Astrocyte of the spinal cord (primary cell): ENCODE data around the gene ETNK2.
A peak's percentile ranks its signal among the peaks of the same experiment; 100 is the strongest.

Source experiments
- DNase-seq: peaks from one replicate; pipeline ENCODE4 v3.0.0; 2011; ENCODE audit warnings: low read depth, low spot score
- H3K4me3 ChIP-seq: 2 replicates; pipeline ENCODE4 v1.5.1; 2011; ENCODE audit warnings: low read depth, mild to moderate bottlenecking, low read length, moderate library complexity
- in situ Hi-C: cut with HindIII; loops from 2 replicates; pipeline ENCODE4 v1.10.0; 2017; ENCODE audit warnings: low sequenced_read_pairs
- TF ChIP-seq, protein P1 (sequence below): IDR thresholded peaks from 2 replicates; pipeline ENCODE4 v1.5.1; 2012; ENCODE audit warnings: low read depth, mild to moderate bottlenecking, low read length, inconsistent platforms

ETNK2 gene

DNA sequence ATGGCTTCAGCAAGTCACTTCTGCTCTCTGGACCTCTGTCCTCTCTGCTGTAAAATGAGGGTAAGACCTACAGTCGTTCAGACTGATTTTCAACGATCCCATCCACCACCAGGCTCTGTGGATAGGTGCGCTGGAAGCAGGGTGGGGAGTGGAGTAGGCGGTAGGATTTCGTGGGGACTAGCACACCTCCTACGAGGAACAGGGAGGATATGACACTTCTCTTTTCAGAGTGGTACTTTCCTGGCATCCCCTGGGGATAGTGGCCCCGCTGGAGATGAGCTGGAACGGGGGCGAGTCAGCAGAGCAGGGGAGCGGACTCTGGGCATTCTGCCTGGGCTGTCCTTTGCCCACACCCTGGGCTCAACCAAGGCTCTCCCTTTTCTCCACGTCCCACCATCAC is 17.7 kb downstream of the ETNK2 start:
- no peak overlapping the region for H3K4me3 ChIP-seq
- TF ChIP-seq, protein P1, sequence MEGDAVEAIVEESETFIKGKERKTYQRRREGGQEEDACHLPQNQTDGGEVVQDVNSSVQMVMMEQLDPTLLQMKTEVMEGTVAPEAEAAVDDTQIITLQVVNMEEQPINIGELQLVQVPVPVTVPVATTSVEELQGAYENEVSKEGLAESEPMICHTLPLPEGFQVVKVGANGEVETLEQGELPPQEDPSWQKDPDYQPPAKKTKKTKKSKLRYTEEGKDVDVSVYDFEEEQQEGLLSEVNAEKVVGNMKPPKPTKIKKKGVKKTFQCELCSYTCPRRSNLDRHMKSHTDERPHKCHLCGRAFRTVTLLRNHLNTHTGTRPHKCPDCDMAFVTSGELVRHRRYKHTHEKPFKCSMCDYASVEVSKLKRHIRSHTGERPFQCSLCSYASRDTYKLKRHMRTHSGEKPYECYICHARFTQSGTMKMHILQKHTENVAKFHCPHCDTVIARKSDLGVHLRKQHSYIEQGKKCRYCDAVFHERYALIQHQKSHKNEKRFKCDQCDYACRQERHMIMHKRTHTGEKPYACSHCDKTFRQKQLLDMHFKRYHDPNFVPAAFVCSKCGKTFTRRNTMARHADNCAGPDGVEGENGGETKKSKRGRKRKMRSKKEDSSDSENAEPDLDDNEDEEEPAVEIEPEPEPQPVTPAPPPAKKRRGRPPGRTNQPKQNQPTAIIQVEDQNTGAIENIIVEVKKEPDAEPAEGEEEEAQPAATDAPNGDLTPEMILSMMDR = no peak
- DNase-seq = no peak
- in situ Hi-C loops = loop anchor here (25.0 kb wide), 1 partner anchor 272 kb away; the partner anchor contains the start of gene SNRPE

DNA sequence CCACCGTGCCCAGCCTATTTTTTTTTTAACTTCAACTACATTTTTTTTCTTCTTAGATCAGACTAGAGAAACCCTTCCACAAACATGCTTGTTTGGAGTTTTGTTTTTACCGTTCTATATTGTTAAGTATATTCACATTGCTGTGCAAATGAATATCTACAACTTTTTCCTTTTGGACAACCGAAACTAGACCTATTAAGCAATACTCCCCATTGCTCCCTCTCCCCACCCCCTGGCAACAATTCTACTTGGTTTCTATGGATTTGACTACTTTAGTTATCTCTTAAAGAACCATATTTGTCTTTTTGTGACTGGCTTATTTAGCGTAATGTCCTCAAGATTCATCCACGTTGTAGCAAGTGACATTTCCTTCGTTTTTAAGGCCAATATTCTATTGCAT is 19.1 kb downstream of the ETNK2 start:
- DNase-seq = no peak
- TF ChIP-seq, protein P1 = no peak
- no peak overlapping the region for H3K4me3 ChIP-seq
- in situ Hi-C loops = loop anchor here (25.0 kb wide), 1 partner anchor 270 kb away; the partner anchor contains the start of gene SNRPE

GRCh38 chr1:204131978-204132377 is 19.9 kb downstream of the ETNK2 start:
- no peak overlapping the region for H3K4me3 ChIP-seq
- TF ChIP-seq, protein P1 = no peak
- in situ Hi-C loops = loop anchor here (25.0 kb wide), 1 partner anchor 270 kb away; the partner anchor contains the start of gene SNRPE
- no peak for DNase-seq

- no peak overlapping the region for H3K4me3 ChIP-seq
- DNase-seq = peak; percentile 90
- in situ Hi-C loops = loop anchor here (25.0 kb wide), 1 partner anchor 269 kb away; the partner anchor contains the start of gene SNRPE
- TF ChIP-seq, protein P1 = peak; percentile 20
Measured at GRCh38 chr1:204130981-204131892, 20.6 kb downstream of the ETNK2 start.

- TF ChIP-seq, protein P1 = no peak
- in situ Hi-C loops = loop anchor here (25.0 kb wide), 1 partner anchor 268 kb away; the partner anchor contains the start of gene SNRPE
- DNase-seq = no peak
- H3K4me3 ChIP-seq = no peak overlapping the region
Measured at GRCh38 chr1:204130178-204130577, 21.7 kb downstream of the ETNK2 start.

DNA sequence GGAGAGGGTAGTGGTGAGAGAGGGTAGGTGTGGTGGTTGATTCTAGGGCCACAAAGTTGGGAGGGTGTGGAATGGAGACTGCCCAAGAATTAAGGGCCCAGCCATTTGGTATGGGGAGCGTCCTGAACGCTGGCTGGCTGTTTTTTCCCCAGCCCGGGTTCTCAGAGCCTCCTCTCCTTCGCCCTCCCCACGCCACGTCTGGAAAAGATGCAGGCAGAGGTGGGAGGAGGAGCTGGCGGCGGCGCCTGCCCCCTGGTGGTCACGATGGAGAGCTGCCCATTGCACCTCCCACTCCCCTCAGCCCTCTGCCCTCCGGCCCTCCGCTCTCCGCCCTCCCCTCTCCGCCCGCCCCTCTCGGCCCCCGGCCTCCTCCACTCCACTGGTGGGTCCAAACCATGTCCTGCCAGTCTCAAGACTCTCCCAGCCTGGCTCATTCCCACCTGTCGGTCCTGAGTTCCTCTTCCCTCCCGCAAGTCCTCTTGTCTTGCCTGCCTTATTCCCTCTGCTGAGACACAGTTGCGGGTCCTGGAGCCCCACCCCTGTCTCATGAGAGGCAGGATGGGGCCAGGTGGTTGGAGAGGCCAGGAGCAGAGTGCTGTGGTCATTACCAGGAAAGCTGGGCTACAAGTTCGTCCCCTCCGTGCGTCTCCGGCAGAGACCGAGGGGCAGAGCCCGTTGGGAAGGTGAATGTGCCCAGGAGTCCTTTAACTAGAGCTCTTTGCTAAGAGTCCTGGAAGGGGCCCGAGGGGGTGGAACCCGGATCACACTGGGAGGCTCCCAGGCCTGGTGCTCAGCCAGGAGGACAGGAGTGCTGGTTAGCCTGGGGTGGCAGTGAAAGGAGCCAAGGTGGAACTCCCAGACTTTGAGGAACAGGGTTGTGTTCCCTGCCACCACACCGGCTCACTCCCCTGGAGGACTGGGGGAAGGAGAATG is 22.6 kb downstream of the ETNK2 start:
- in situ Hi-C loops = loop anchor here (25.0 kb wide), 1 partner anchor 267 kb away; the partner anchor contains the start of gene SNRPE
- TF ChIP-seq, protein P1 = peak; percentile 89
- DNase-seq = peak; percentile 55
- no peak overlapping the region for H3K4me3 ChIP-seq
